Measurements from ENCODE around the gene TPP2. TPM values are rescaled to one million over a fixed set of nuclear protein-coding genes. Genes with fewer than 3 reads are reported as not detected.

Gene TPP2
- total and polyA plus RNA-seq, 9 of the 15 experiments (the other 6 are each of a cell fraction or from before 2014, with no cell fraction given), result 18.8 to 87.7 (median 55.9) TPM

DNA sequence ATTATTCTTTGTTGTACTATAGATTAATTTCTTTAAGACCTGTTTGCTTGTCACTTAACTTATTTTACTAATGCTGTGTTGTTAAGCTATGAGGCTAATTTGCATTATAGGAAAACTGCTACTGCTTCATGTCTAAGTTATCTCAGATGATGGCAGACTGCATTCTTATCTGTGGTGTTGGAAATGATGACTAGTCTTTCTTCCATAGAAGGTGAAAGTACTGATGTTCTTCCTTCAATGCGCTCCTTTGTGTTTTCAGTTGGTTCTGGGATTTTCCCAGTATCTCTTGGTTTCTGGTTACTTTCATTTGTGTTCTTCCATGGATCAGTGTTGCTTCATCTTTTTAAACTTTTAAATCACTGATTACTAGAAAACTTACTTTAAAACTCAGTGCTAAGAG is 46.9 kb downstream of the TPP2 start (continued):
- TF ChIP-seq, protein P1, sequence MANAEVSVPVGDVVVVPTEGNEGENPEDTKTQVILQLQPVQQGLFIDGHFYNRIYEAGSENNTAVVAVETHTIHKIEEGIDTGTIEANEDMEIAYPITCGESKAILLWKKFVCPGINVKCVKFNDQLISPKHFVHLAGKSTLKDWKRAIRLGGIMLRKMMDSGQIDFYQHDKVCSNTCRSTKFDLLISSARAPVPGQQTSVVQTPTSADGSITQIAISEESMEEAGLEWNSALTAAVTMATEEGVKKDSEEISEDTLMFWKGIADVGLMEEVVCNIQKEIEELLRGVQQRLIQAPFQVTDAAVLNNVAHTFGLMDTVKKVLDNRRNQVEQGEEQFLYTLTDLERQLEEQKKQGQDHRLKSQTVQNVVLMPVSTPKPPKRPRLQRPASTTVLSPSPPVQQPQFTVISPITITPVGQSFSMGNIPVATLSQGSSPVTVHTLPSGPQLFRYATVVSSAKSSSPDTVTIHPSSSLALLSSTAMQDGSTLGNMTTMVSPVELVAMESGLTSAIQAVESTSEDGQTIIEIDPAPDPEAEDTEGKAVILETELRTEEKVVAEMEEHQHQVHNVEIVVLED (CRISPR knock-in tag; IDR thresholded peaks at IDR 0.05), result no peak

DNA sequence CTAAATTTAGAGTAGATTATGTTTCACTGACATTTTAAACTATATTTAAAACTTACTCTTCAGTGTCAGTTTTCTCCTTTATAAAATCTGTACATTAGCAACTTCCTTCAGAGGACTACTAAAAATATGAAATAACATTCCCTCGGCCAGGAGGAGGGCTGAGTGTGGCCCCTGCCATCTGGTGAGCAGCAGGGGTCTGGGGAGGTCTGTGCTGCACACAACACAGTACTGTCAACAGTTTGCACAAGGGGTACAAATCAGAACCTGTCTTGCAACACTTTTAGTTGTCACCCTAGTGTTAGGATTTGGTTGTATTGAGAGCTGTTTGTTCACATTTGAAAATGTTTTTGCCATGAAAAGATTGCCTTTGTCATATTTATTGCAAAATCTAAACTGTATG is 48.9 kb downstream of the TPP2 start:
- ATAC-seq (no peak), DNase-seq (ENCODE audit: extremely low read depth in 1 of 4, low spot score in 3 of 4) (no peak), FAIRE-seq (no peak)
- peaks cover 97% of the 10 kb centered on the region for H3K36me3 ChIP-seq (ENCODE audit: control insufficient read depth, insufficient read depth, low read length)
- ChIA-PET POLR2A (no interaction called here), CTCF (ENCODE audit: low intra/inter-chr PET ratio) (no interaction called here)
- H4K20me1 ChIP-seq (replicated peaks; ENCODE audit: control insufficient read depth, insufficient read depth, low read length), result no peaks in the 10 kb centered on the region; the same call in 1 of the 2 replicates
- intact Hi-C loops (cut with micrococcal nuclease), result no loop called here
- 86% methylated on average over 1 of the region's 1 CpG for WGBS (ENCODE audit: insufficient coverage, low coverage, missing lambda C conversion rate)
- no peaks in the 10 kb centered on the region for H3K9me1 ChIP-seq (ENCODE audit: control insufficient read depth, insufficient read depth, low read length)
- no peak overlapping the region for H2AFZ ChIP-seq (ENCODE audit: low read depth, low read length)
- no peak overlapping the region for H3K4me3 ChIP-seq
- no peaks in the 10 kb centered on the region for H3K4me1 ChIP-seq (replicated peaks in 1 of 2; ENCODE audit: control insufficient read depth in 2 of 2, insufficient read depth in 2 of 2, low read length in 2 of 2)
- H3K4me2 ChIP-seq (ENCODE audit: insufficient read depth, low read length), result no peak overlapping the region
- no peak overlapping the region for H3K27ac ChIP-seq (ENCODE audit: extremely low read depth, low read depth, low read length)
- no peaks in the 10 kb centered on the region for H3K79me2 ChIP-seq (ENCODE audit: control insufficient read depth, insufficient read depth, low read length)
- H3K27me3 ChIP-seq (ENCODE audit: control insufficient read depth in 2 of 2, insufficient read depth in 2 of 2, low read length in 2 of 2), result no peaks in the 10 kb centered on the region
- no peaks in the 10 kb centered on the region for H3K9me3 ChIP-seq (replicated peaks; ENCODE audit: control insufficient read depth, insufficient read depth, low read depth, low read length)
- BruUV-seq (replicated peaks), result no TSS peak
- in situ Hi-C loops (cut with MboI), result no loop called here
- H3K9ac ChIP-seq (ENCODE audit: insufficient read depth in 1 of 2, low read depth in 2 of 2, low read length in 2 of 2), result no peak overlapping the region
- TF ChIP-seq MCM3 (IDR thresholded peaks at IDR 0.05), result no peak
- TF ChIP-seq KHSRP (IDR thresholded peaks at IDR 0.05), result no peak
- no peak for TF ChIP-seq ETV6 (IDR thresholded peaks at IDR 0.05; ENCODE audit: borderline replicate concordance in 1 of 2, low read depth in 2 of 2, low read length in 1 of 2)
- TF ChIP-seq ETV6 (CRISPR knock-in tag; IDR thresholded peaks at IDR 0.05; ENCODE audit: borderline replicate concordance), result no peak
- TF ChIP-seq, protein P2, sequence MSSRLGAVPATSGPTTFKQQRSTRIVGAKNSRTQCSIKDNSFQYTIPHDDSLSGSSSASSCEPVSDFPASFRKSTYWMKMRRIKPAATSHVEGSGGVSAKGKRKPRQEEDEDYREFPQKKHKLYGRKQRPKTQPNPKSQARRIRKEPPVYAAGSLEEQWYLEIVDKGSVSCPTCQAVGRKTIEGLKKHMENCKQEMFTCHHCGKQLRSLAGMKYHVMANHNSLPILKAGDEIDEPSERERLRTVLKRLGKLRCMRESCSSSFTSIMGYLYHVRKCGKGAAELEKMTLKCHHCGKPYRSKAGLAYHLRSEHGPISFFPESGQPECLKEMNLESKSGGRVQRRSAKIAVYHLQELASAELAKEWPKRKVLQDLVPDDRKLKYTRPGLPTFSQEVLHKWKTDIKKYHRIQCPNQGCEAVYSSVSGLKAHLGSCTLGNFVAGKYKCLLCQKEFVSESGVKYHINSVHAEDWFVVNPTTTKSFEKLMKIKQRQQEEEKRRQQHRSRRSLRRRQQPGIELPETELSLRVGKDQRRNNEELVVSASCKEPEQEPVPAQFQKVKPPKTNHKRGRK (tag; IDR thresholded peaks at IDR 0.05), result no peak
- no peak for TF ChIP-seq PYGO2 (tag; IDR thresholded peaks at IDR 0.05)
- TF ChIP-seq, protein P3, sequence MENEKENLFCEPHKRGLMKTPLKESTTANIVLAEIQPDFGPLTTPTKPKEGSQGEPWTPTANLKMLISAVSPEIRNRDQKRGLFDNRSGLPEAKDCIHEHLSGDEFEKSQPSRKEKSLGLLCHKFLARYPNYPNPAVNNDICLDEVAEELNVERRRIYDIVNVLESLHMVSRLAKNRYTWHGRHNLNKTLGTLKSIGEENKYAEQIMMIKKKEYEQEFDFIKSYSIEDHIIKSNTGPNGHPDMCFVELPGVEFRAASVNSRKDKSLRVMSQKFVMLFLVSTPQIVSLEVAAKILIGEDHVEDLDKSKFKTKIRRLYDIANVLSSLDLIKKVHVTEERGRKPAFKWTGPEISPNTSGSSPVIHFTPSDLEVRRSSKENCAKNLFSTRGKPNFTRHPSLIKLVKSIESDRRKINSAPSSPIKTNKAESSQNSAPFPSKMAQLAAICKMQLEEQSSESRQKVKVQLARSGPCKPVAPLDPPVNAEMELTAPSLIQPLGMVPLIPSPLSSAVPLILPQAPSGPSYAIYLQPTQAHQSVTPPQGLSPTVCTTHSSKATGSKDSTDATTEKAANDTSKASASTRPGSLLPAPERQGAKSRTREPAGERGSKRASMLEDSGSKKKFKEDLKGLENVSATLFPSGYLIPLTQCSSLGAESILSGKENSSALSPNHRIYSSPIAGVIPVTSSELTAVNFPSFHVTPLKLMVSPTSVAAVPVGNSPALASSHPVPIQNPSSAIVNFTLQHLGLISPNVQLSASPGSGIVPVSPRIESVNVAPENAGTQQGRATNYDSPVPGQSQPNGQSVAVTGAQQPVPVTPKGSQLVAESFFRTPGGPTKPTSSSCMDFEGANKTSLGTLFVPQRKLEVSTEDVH (IDR thresholded peaks at IDR 0.05; ENCODE audit: low read depth, partially characterized antibody), result no peak
- TF ChIP-seq, protein P4, sequence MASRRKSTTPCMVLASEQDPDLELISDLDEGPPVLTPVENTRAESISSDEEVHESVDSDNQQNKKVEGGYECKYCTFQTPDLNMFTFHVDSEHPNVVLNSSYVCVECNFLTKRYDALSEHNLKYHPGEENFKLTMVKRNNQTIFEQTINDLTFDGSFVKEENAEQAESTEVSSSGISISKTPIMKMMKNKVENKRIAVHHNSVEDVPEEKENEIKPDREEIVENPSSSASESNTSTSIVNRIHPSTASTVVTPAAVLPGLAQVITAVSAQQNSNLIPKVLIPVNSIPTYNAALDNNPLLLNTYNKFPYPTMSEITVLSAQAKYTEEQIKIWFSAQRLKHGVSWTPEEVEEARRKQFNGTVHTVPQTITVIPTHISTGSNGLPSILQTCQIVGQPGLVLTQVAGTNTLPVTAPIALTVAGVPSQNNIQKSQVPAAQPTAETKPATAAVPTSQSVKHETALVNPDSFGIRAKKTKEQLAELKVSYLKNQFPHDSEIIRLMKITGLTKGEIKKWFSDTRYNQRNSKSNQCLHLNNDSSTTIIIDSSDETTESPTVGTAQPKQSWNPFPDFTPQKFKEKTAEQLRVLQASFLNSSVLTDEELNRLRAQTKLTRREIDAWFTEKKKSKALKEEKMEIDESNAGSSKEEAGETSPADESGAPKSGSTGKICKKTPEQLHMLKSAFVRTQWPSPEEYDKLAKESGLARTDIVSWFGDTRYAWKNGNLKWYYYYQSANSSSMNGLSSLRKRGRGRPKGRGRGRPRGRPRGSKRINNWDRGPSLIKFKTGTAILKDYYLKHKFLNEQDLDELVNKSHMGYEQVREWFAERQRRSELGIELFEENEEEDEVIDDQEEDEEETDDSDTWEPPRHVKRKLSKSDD (conservative IDR thresholded peaks at IDR 0.05; ENCODE audit: low read length), result no peak
- TF ChIP-seq ZNF780A (CRISPR knock-in tag; IDR thresholded peaks at IDR 0.05), result no peak

All from K562 (cell line).